Activated CD8-positive, alpha-beta T cell treated with anti-CD3 and anti-CD28 coated beads for 36 hours (primary cell): ENCODE data around the gene ATXN1. TPM values are rescaled to one million over a fixed set of nuclear protein-coding genes. Genes with fewer than 3 reads are reported as not detected.

Experiments
- ATAC-seq: fragments of 200-7000 bp; cut with Tn5 transposase; one replicate; pipeline ENCODE4 v1.10.0; 2021; ENCODE audit warnings: mild to moderate bottlenecking, moderate library complexity
- CTCF ChIA-PET: fragments of 350-600 bp; sonication (Branson Sonifier 250); formaldehyde crosslinking; loops from one replicate; lab custom pipeline; 2021; ENCODE audit warnings: antibody characterized with exemption; lab: Charles Lee
- POLR2A ChIA-PET: fragments of 350-600 bp; sonication (Branson Sonifier 250); formaldehyde crosslinking; loops from one replicate; lab custom pipeline; 2021; ENCODE audit warnings: antibody characterized with exemption; lab: Charles Lee
- DNase-seq: peaks from one replicate; pipeline ENCODE4 v3.0.0-alpha.2; 2020
- H3K27ac Mint-ChIP-seq: one replicate; pipeline ENCODE4 v1.8.0; 2021; ENCODE audit warnings: mild to moderate bottlenecking, mixed read lengths
- H3K27me3 Mint-ChIP-seq: one replicate; pipeline ENCODE4 v1.8.0; 2021; ENCODE audit warnings: mixed read lengths
- H3K36me3 Mint-ChIP-seq: one replicate; pipeline ENCODE4 v1.8.0; 2021; ENCODE audit warnings: low read depth, mixed read lengths
- H3K4me1 Mint-ChIP-seq: one replicate; pipeline ENCODE4 v1.8.0; 2021; ENCODE audit warnings: low read depth, mixed read lengths
- H3K4me3 Mint-ChIP-seq: one replicate; pipeline ENCODE4 v1.8.0; 2021; ENCODE audit warnings: mild to moderate bottlenecking, moderate library complexity, mixed read lengths
- H3K9me3 Mint-ChIP-seq: one replicate; pipeline ENCODE4 v1.8.0; 2021; ENCODE audit warnings: mixed read lengths
- CTCF ChIP-seq: fragments of 200-600 bp; IDR thresholded peaks from one replicate; pipeline ENCODE4 v1.8.0; 2022; ENCODE audit warnings: antibody characterized with exemption, mild to moderate bottlenecking
- intact Hi-C: fragments of 100-400 bp; cut with micrococcal nuclease; formaldehyde crosslinking; loops from one replicate; pipeline ENCODE4 v1.10.0; 2022
- total RNA-seq, 2 experiments: library from RNA; stranded (reverse); gene quantifications; one replicate each; pipeline ENCODE4 v1.2.3, GENCODE V29; 2021

The ATXN1 gene
- total RNA-seq, 2 experiments from 2014 or later: 35.4 to 40.8 TPM

DNA sequence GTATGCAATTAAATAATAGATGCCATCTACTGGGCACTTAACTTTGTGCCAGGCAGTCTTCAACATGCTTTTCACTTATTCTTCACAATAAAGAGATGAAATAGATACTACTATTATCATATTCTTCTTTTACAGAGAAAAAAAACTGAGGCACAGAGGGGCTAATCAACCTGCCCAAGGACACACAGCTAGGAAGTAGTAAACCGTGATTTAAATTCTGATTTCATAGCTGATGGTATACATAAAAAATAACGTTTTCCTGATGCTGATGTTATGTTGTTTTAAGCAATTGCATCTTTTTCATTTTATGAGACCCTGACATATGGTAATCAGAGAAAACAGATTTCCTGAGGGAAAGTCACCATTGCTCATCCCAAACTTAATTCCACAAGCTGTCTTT lies 45.1 kb upstream of the ATXN1 start:
- Mint-ChIP-seq H3K36me3 (peaks cover 1% of the 10 kb centered on the region), H3K27ac (no peak overlapping the region), H3K4me3 (no peak overlapping the region), H3K4me1 (peaks cover 8% of the 10 kb centered on the region), H3K9me3 (peaks cover 7% of the 10 kb centered on the region), H3K27me3 (no peaks in the 10 kb centered on the region)
- ChIA-PET POLR2A (no interaction called here), CTCF (interaction anchor here (1.6 to 2.8 kb wide), 4 partner anchors 11 to 35 kb away, joined by 7 to 11 read pairs (median 9); no protein-coding TSS in a partner anchor)
- ATAC-seq: no peak
- no peak for DNase-seq
- intact Hi-C loops: no loop called here
- no peak for TF ChIP-seq CTCF

- Mint-ChIP-seq H3K4me3 (no peak overlapping the region), H3K4me1 (peaks cover 16% of the 10 kb centered on the region), H3K27ac (no peak overlapping the region), H3K27me3 (no peaks in the 10 kb centered on the region), H3K9me3 (peaks cover 6% of the 10 kb centered on the region), H3K36me3 (peaks cover 1% of the 10 kb centered on the region)
- POLR2A ChIA-PET: interaction anchor here (0.6 kb wide), 1 partner anchor 209 kb away, joined by 5 read pairs; no protein-coding TSS in a partner anchor
- CTCF ChIA-PET: interaction anchor here (1.6 to 2.8 kb wide), 4 partner anchors 10 to 34 kb away, joined by 7 to 11 read pairs (median 9); no protein-coding TSS in a partner anchor
- intact Hi-C loops: no loop called here
- no peak for TF ChIP-seq CTCF
- no peak for ATAC-seq
- DNase-seq: no peak
Measured at GRCh38 chr6:16805243-16805950, 44.1 kb upstream of the ATXN1 start.

DNA sequence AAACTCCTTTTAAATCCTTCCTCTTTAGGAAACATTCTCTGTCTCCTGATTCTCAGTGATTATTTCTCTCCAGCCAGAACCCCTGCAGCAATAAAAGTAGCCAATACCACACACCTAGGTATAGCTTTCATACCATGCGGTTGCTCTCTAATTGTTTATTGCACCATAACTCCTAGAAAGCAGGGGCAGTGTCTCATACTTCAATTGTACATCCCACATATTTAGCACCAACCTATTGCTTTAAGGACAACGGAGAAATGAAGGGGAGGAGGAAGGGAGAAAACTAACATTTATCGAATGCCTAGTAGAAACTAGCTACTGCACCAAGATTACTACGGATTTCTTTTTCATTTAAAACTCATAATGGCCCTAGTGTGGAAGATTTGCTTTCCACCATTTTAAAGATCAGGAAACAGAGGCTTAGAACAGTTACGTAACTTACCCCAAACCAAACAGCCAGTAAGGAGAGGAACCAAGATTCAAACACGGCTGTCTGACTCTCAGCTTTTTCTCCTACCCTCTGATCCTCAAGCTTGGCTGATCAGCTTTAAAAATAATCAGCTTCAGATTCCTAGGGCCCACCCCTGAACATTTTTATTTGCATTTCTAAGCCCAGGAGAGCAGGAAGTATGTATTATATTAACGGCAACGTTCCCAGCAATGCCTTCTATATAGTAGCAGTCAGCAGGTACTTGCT lies 43.4 kb upstream of the ATXN1 start:
- Mint-ChIP-seq H3K4me3 (no peak overlapping the region), H3K27me3 (no peaks in the 10 kb centered on the region), H3K9me3 (no peaks in the 10 kb centered on the region), H3K27ac (no peak overlapping the region), H3K4me1 (peaks cover 16% of the 10 kb centered on the region), H3K36me3 (no peaks in the 10 kb centered on the region)
- no peak for ATAC-seq
- no peak for DNase-seq
- POLR2A ChIA-PET: no interaction called here
- CTCF ChIA-PET: interaction anchor here (1.6 to 2.8 kb wide), 4 partner anchors 9 to 33 kb away, joined by 7 to 11 read pairs (median 9); no protein-coding TSS in a partner anchor
- TF ChIP-seq CTCF: no peak
- intact Hi-C loops: no loop called here

GRCh38 chr6:16803294-16804200 lies 42.3 kb upstream of the ATXN1 start:
- H3K27ac Mint-ChIP-seq: no peak overlapping the region
- TF ChIP-seq CTCF: no peak
- CTCF ChIA-PET: no interaction called here
- no peak for ATAC-seq
- POLR2A ChIA-PET: no interaction called here
- H3K36me3 Mint-ChIP-seq: no peaks in the 10 kb centered on the region
- DNase-seq: no peak
- no peaks in the 10 kb centered on the region for H3K27me3 Mint-ChIP-seq
- no peak overlapping the region for H3K4me3 Mint-ChIP-seq
- H3K4me1 Mint-ChIP-seq: peaks cover 16% of the 10 kb centered on the region
- intact Hi-C loops: no loop called here
- no peaks in the 10 kb centered on the region for H3K9me3 Mint-ChIP-seq
